ENCODE data around the gene FAAH.

DNA sequence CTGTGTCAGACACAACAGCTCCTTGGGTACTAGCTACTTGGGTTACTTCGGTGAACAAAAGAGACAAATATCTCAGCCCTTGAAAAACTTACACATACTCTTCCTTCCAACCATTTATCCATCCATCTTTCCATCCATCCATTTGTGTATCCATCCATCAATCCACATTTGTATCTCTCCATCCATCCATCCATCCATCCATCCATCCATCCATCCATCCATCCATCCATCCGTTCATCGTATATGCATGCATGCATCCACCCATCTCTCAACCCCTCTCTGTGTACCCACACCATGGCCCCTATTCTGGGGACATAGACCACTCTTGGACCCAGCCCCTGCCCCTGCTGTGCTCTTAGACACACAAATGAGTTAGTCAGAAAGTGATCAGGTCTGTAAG is 40.2 kb downstream of the FAAH start:
- TF ChIP-seq CTCF (CRISPR knock-in tag; IDR thresholded peaks at IDR 0.05) (no peak), ZNF263 (CRISPR knock-in tag; IDR thresholded peaks at IDR 0.05) (no peak), CREB3 (CRISPR knock-in tag; IDR thresholded peaks at IDR 0.05) (no peak), ZNF18 (CRISPR knock-in tag; IDR thresholded peaks at IDR 0.05; ENCODE audit: insufficient replicate concordance) (no peak), ETV5 (CRISPR knock-in tag; IDR thresholded peaks at IDR 0.05; ENCODE audit: borderline replicate concordance) (no peak)
